IMR-90 (cell line): ENCODE measurements around the gene RBP5. TPM values are rescaled to one million over a fixed set of nuclear protein-coding genes. Genes with fewer than 3 reads are reported as not detected.
A peak's percentile ranks its signal among the peaks of the same experiment; 100 is the strongest.

Experiments used
- ATAC-seq: fragments of 200-7000 bp; cut with Tn5 transposase; 2 replicates; pipeline ENCODE4 v1.9.1; 2020; ENCODE audit warnings: low read depth, mild to moderate bottlenecking, moderate library complexity
- BruUV-seq: library from RNA; stranded (reverse); fragments of 400-500 nt; replicated peaks from 2 replicates; lab custom pipeline; 2021; lab: Mats Ljungman, UMichigan
- CTCF ChIA-PET: fragments of 300-600 bp; formaldehyde crosslinking; extraction: SDS; loops from one replicate; lab custom pipeline; 2021; ENCODE audit warnings: antibody characterized with exemption; lab: Yijun Ruan, JAX
- POLR2A ChIA-PET: fragments of 300-600 bp; sonication (Branson Sonifier 250); formaldehyde crosslinking; loops from one replicate; lab custom pipeline; 2022; ENCODE audit warnings: antibody characterized with exemption; ENCODE audit not compliant: unreplicated experiment; lab: Charles Lee
- DNase-seq: peaks from one replicate; pipeline ENCODE4 v3.0.0; 2013
- H2AFZ ChIP-seq: replicated peaks from 2 replicates; pipeline ENCODE3; 2013; ENCODE audit warnings: low read length, mild to moderate bottlenecking; ENCODE audit not compliant: poor library complexity
- H2AK5ac ChIP-seq: 2 replicates; pipeline ENCODE4 v1.6.1; 2013; ENCODE audit warnings: low read depth, low read length, inconsistent platforms
- H2AK9ac ChIP-seq: replicated peaks from 2 replicates; pipeline ENCODE3; 2013; ENCODE audit warnings: mild to moderate bottlenecking, low read depth, low read length, moderate library complexity; ENCODE audit not compliant: poor library complexity
- H2BK120ac ChIP-seq: 2 replicates; pipeline ENCODE4 v1.6.1; 2013; ENCODE audit warnings: low read depth, low read length, inconsistent platforms
- H2BK15ac ChIP-seq: 3 replicates; pipeline ENCODE4 v1.6.1; 2013; ENCODE audit warnings: low read depth, low read length, inconsistent platforms
- H2BK20ac ChIP-seq: 2 replicates; pipeline ENCODE4 v1.6.1; 2013; ENCODE audit warnings: low read depth, mild to moderate bottlenecking, inconsistent platforms, low read length, moderate library complexity
- H2BK5ac ChIP-seq: 2 replicates; pipeline ENCODE4 v1.6.1; 2013; ENCODE audit warnings: mild to moderate bottlenecking, low read depth, low read length, inconsistent platforms; ENCODE audit not compliant: poor library complexity, severe bottlenecking
- H3K14ac ChIP-seq: replicated peaks from 2 replicates; pipeline ENCODE4 v1.6.1; 2013; ENCODE audit warnings: low read depth, low read length, inconsistent platforms
- H3K18ac ChIP-seq: 2 replicates; pipeline ENCODE4 v1.6.1; 2013; ENCODE audit warnings: low read depth, low read length, control low read depth
- H3K23ac ChIP-seq: 2 replicates; pipeline ENCODE4 v1.6.1; 2013; ENCODE audit warnings: low read depth, low read length, inconsistent platforms
- H3K27ac ChIP-seq: 2 replicates; pipeline ENCODE4 v1.5.1; 2013; ENCODE audit warnings: mild to moderate bottlenecking, control low read depth, low read length; ENCODE audit not compliant: insufficient read depth
- H3K27me3 ChIP-seq: 2 replicates; pipeline ENCODE4 v1.6.1; 2013; ENCODE audit warnings: low read length; ENCODE audit not compliant: control insufficient read depth, insufficient read depth
- H3K36me3 ChIP-seq: 2 replicates; pipeline ENCODE4 v1.6.1; 2013; ENCODE audit warnings: low read length, mixed read lengths; ENCODE audit not compliant: control insufficient read depth, insufficient read depth
- H3K4ac ChIP-seq: 2 replicates; pipeline ENCODE4 v1.6.1; 2013; ENCODE audit warnings: low read depth, low read length, inconsistent platforms
- H3K4me1 ChIP-seq: 2 replicates; pipeline ENCODE4 v1.6.1; 2013; ENCODE audit warnings: low read length, mixed read lengths; ENCODE audit not compliant: control insufficient read depth, insufficient read depth
- H3K4me2 ChIP-seq: 2 replicates; pipeline ENCODE4 v1.6.1; 2013; ENCODE audit warnings: low read depth, mild to moderate bottlenecking, control low read depth, low read length, moderate library complexity
- H3K4me3 ChIP-seq: 2 replicates; pipeline ENCODE4 v1.5.1; 2013; ENCODE audit warnings: low read depth, mild to moderate bottlenecking, control low read depth, low read length, moderate library complexity; ENCODE audit not compliant: insufficient read depth
- H3K56ac ChIP-seq: 2 replicates; pipeline ENCODE4 v1.6.1; 2013; ENCODE audit warnings: low read length, inconsistent platforms; ENCODE audit not compliant: insufficient read depth; ENCODE audit errors: extremely low read depth
- H3K79me1 ChIP-seq, 2 experiments: 2 replicates each; pipeline ENCODE4 v1.6.1; 2013; ENCODE audit warnings: low read length in 2 of 2, inconsistent platforms in 1 of 2, low read depth in 1 of 2
- H3K9ac ChIP-seq: 2 replicates; pipeline ENCODE4 v1.6.1; 2013; ENCODE audit warnings: low read depth, low read length, control low read depth
- H3K9me1 ChIP-seq: 2 replicates; pipeline ENCODE4 v1.6.1; 2013; ENCODE audit warnings: low read length, inconsistent platforms; ENCODE audit not compliant: insufficient read depth
- H3K9me3 ChIP-seq: 2 replicates; pipeline ENCODE4 v1.6.1; 2013; ENCODE audit warnings: low read length; ENCODE audit not compliant: control insufficient read depth, insufficient read depth
- H4K20me1 ChIP-seq: 2 replicates; pipeline ENCODE4 v1.6.1; 2013; ENCODE audit warnings: low read length, inconsistent platforms; ENCODE audit not compliant: insufficient read depth
- H4K5ac ChIP-seq: 2 replicates; pipeline ENCODE4 v1.6.1; 2013; ENCODE audit warnings: mild to moderate bottlenecking, low read depth, low read length, control low read depth
- H4K8ac ChIP-seq, 2 experiments: 2 replicates each; pipeline ENCODE4 v1.6.1; 2013; ENCODE audit warnings: low read depth in 2 of 2, low read length in 2 of 2, control low read depth in 1 of 2, inconsistent platforms in 1 of 2
- H4K91ac ChIP-seq: 2 replicates; pipeline ENCODE4 v1.6.1; 2013; ENCODE audit warnings: low read depth, low read length, inconsistent platforms; ENCODE audit not compliant: insufficient read depth
- WGBS, 2 experiments: methylation state at CpG; one replicate each; pipeline versions ENCODE4 v1.1.5 to v1.1.7; 2013; ENCODE audit warnings: missing lambda C conversion rate in 2 of 2; ENCODE audit not compliant: insufficient read length in 1 of 2; ENCODE audit errors: extremely low coverage in 2 of 2; 5-methylcytosine and 5-hydroxymethylcytosine counted together
- dilution Hi-C: fragments of 300-500 bp; cut with HindIII; formaldehyde crosslinking; loops from one replicate; pipeline ENCODE4 v1.14.3; 2018; ENCODE audit warnings: low sequenced_read_pairs; ENCODE audit not compliant: unreplicated experiment
- in situ Hi-C: fragments of 300-500 bp; cut with MboI; formaldehyde crosslinking; loops from 3 replicates; pipeline ENCODE4 v1.14.3; 2019; ENCODE audit warnings: low sequenced_read_pairs, inconsistent platforms, mixed read lengths
- intact Hi-C: fragments of 100-400 bp; cut with micrococcal nuclease; formaldehyde crosslinking; loops from 2 replicates; pipeline ENCODE4 v1.10.0; 2022
- polyA plus RNA-seq, 3 experiments: library from polyadenylated mRNA; depleted of rRNA; stranded (reverse); fragments of >200 nt; gene quantifications; 2 replicates each; pipeline ENCODE4 v1.2.3, GENCODE V29; 2012; ENCODE audit warnings: low replicate concordance in 1 of 3
- total RNA-seq: library from RNA; depleted of rRNA; stranded (reverse); fragments of >200 nt; gene quantifications from 2 replicates; pipeline ENCODE4 v1.2.3, GENCODE V29; 2012
- TF ChIP-seq, protein P1 (sequence below): fragments of 150-350 bp; IDR thresholded peaks from 2 replicates; pipeline ENCODE4 v1.6.1; 2016; ENCODE audit warnings: low read depth, mild to moderate bottlenecking, low read length, moderate library complexity, borderline replicate concordance

The RBP5 gene
- total and polyA plus RNA-seq, 2 of the 4 experiments (the other 2 are of a cell fraction) = 0.15 TPM; not detected in 1

DNA sequence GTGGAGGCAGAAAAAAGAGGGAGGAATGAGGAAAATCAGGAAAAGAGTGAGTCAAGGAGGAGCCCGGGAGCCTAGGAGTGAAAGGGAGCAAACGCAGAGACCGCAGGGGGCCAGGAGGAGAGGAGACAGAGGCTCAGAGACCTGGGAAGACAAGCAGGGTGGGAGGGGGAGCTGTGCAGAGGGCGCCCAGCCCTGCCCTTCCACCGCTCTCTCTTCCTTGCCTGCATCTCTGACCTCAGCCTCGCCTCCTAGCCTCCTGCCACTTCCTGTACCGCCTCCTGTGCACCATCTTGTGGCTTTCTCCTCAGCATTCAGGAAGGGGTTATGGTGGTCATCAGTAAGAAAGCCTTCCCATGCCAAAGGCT lies 2.8 kb upstream of the RBP5 start:
- no peak for DNase-seq
- 60% methylated on average over 2 of the region's 7 CpGs; no CpG with 5 or more reads in 1 of the 2 experiments for WGBS, 2 experiments
- Histone ChIP-seq H3K27me3 (no peaks in the 10 kb centered on the region), H3K9me1 (peaks cover 12% of the 10 kb centered on the region; the same call in 1 of the 2 replicates), H3K4me2 (peak overlapping the region; percentile 98; the same call in 1 of the 2 replicates), H3K79me1 (0 out of 4 replicates have a peak, but pooled peaks cover 0 to 6% of the 10 kb centered on the region in 2 experiments), H3K4me1 (peaks cover 6% of the 10 kb centered on the region; the same call in 1 of the 2 replicates), H4K5ac (no peak overlapping the region), H3K14ac (no peak overlapping the region), H2AFZ (peak overlapping the region; percentile 25), H3K36me3 (peaks cover 29% of the 10 kb centered on the region), H4K91ac (no peak overlapping the region), H2BK20ac (no peak overlapping the region), H2AK5ac (no peak overlapping the region), H2AK9ac (peak overlapping the region; percentile 1), H3K23ac (no peak overlapping the region), H4K20me1 (no peaks in the 10 kb centered on the region), H2BK5ac (no peak overlapping the region), H4K8ac (no peak overlapping the region), H3K9ac (no peak overlapping the region), H3K27ac (no peak overlapping the region), H3K18ac (no peak overlapping the region), H2BK15ac (no peak overlapping the region), H3K9me3 (no peaks in the 10 kb centered on the region), H3K4me3 (no peak overlapping the region), H3K56ac (no peak overlapping the region), H3K4ac (no peak overlapping the region), H2BK120ac (no peak overlapping the region)
- POLR2A ChIA-PET = interaction anchor here (0.6 kb wide), 1 partner anchor 51 kb away, joined by 5 read pairs; no protein-coding TSS in a partner anchor
- in situ Hi-C loops (no loop called here), intact Hi-C loops (no loop called here), dilution Hi-C loops (no loop called here)
- CTCF ChIA-PET = no interaction called here
- no peak for ATAC-seq
- BruUV-seq = no TSS peak
- TF ChIP-seq, protein P1, sequence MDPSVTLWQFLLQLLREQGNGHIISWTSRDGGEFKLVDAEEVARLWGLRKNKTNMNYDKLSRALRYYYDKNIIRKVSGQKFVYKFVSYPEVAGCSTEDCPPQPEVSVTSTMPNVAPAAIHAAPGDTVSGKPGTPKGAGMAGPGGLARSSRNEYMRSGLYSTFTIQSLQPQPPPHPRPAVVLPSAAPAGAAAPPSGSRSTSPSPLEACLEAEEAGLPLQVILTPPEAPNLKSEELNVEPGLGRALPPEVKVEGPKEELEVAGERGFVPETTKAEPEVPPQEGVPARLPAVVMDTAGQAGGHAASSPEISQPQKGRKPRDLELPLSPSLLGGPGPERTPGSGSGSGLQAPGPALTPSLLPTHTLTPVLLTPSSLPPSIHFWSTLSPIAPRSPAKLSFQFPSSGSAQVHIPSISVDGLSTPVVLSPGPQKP = no peak
